Subcutaneous abdominal adipose tissue (tissue), 5 donors: Measurements from ENCODE around the gene PSMG4.

Experiments
- H3K27ac ChIP-seq: one replicate; pipeline ENCODE4 v1.7.0; 2013; ENCODE audit warnings: low read depth, mild to moderate bottlenecking, inconsistent platforms, low read length, moderate library complexity
- H3K27me3 ChIP-seq, 5 donors: one replicate each; pipeline ENCODE4 v1.7.0; 2013; ENCODE audit warnings: low read length in 5 of 5, inconsistent platforms in 1 of 5; ENCODE audit not compliant: control insufficient read depth in 5 of 5, insufficient read depth in 4 of 5
- H3K36me3 ChIP-seq, 5 donors: one replicate each; pipeline ENCODE4 v1.7.0; 2013; ENCODE audit warnings: low read length in 5 of 5; ENCODE audit not compliant: control insufficient read depth in 5 of 5, insufficient read depth in 5 of 5
- H3K4me1 ChIP-seq, 5 donors: one replicate each; pipeline ENCODE4 v1.7.0; 2013; ENCODE audit warnings: low read length in 5 of 5, mild to moderate bottlenecking in 3 of 5, moderate library complexity in 1 of 5; ENCODE audit not compliant: control insufficient read depth in 5 of 5, insufficient read depth in 5 of 5
- H3K4me3 ChIP-seq, 5 donors: one replicate each; pipeline ENCODE4 v1.7.0; 2013; ENCODE audit warnings: low read length in 5 of 5, low read depth in 1 of 5
- H3K9ac ChIP-seq, 5 donors: one replicate each; pipeline ENCODE4 v1.7.0; 2013; ENCODE audit warnings: low read length in 5 of 5, mild to moderate bottlenecking in 4 of 5, moderate library complexity in 3 of 5
- H3K9me3 ChIP-seq, 5 donors: one replicate each; pipeline ENCODE4 v1.7.0; 2013; ENCODE audit warnings: low read length in 5 of 5; ENCODE audit not compliant: control insufficient read depth in 5 of 5
- donor health status: healthy.
- donor health status: healthy.
- donor health status: healthy.
- donor health status: healthy.
- donor health status: healthy.

PSMG4 gene

DNA sequence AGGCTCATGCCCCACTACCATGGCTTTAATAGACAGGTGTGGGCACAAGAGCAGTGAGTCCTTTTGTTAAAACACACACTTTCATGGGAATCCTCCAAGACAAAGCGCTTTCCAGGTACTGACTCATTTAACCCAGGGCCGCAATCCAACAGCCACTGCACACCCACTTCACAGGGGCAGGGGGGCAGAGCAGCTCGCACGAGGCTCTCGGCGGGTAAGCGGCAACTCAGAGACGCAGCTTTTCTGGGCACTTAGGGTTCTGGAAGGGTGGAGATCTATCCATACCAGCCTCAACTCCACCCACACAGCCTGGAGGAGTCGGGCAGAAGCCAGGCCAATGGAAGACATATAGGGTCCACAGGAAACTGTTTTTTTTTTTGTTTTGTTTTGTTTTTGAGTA is 28.6 kb downstream of the PSMG4 start:
- no peak overlapping the region for H3K4me3 ChIP-seq
- H3K9ac ChIP-seq = no peak overlapping the region
- H3K27ac ChIP-seq = no peak overlapping the region
- H3K9me3 ChIP-seq = no peaks in the 10 kb centered on the region
- H3K27me3 ChIP-seq = no peaks in the 10 kb centered on the region
- H3K36me3 ChIP-seq = peaks cover 0 to 80% (median 35%) of the 10 kb centered on the region in 5 donors
- peaks cover 7 to 42% (median 19%) of the 10 kb centered on the region in 5 donors for H3K4me1 ChIP-seq

GRCh38 chr6:3287976-3288707 is 29.4 kb downstream of the PSMG4 start:
- H3K36me3 ChIP-seq = peaks cover 0 to 80% (median 36%) of the 10 kb centered on the region in 5 donors
- H3K27ac ChIP-seq = no peak overlapping the region

GRCh38 chr6:3288711-3289663 is 30.2 kb downstream of the PSMG4 start:
- Histone ChIP-seq H3K27ac (no peak overlapping the region), H3K9me3 (no peaks in the 10 kb centered on the region), H3K4me3 (no peak overlapping the region)

More at GRCh38 chr6:3287976-3288707, 29.4 kb downstream of the PSMG4 start:
- no peaks in the 10 kb centered on the region for H3K27me3 ChIP-seq
- no peaks in the 10 kb centered on the region for H3K9me3 ChIP-seq
- H3K4me3 ChIP-seq = no peak overlapping the region
- H3K4me1 ChIP-seq = peaks cover 2 to 38% (median 13%) of the 10 kb centered on the region in 5 donors
- H3K9ac ChIP-seq = no peak overlapping the region

GRCh38 chr6:3289664-3290055 is 30.9 kb downstream of the PSMG4 start:
- Histone ChIP-seq H3K27ac (no peak overlapping the region), H3K9me3 (no peaks in the 10 kb centered on the region), H3K9ac (no peak overlapping the region), H3K27me3 (no peaks in the 10 kb centered on the region), H3K36me3 (peaks cover 0 to 76% (median 37%) of the 10 kb centered on the region in 5 donors), H3K4me3 (no peak overlapping the region), H3K4me1 (peaks cover under 1 to 23% (median 2%) of the 10 kb centered on the region in 5 donors)

More at GRCh38 chr6:3288711-3289663, 30.2 kb downstream of the PSMG4 start:
- H3K9ac ChIP-seq = no peak overlapping the region
- peaks cover 0 to 78% (median 42%) of the 10 kb centered on the region in 5 donors for H3K36me3 ChIP-seq
- peaks cover 2 to 30% (median 9%) of the 10 kb centered on the region in 5 donors for H3K4me1 ChIP-seq
- H3K27me3 ChIP-seq = no peaks in the 10 kb centered on the region

- Histone ChIP-seq H3K9me3 (no peaks in the 10 kb centered on the region), H3K4me1 (peaks cover 0 to 22% (median 2%) of the 10 kb centered on the region in 5 donors), H3K27me3 (no peaks in the 10 kb centered on the region), H3K4me3 (no peak overlapping the region), H3K27ac (no peak overlapping the region), H3K36me3 (peaks cover 0 to 75% (median 37%) of the 10 kb centered on the region in 5 donors), H3K9ac (no peak overlapping the region)
Observed at GRCh38 chr6:3290149-3290930, 31.6 kb downstream of the PSMG4 start.

DNA sequence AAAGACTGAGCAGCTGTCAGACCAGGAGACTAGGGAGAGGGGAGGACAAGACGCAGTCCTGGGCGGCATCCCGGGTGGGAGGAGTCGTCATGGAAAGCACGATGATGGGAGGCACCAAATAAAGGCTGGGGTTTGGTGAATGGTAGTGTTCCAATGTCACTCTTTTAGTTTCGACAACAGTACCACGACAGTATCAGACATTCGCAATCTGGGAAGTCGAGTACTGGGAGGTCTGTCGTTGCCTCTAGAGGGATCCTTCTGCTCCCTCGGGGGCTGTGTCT is 32.1 kb downstream of the PSMG4 start:
- Histone ChIP-seq H3K4me1 (peaks cover 0 to 26% (median 0%) of the 10 kb centered on the region in 5 donors), H3K36me3 (peaks cover 0 to 73% (median 37%) of the 10 kb centered on the region in 5 donors), H3K9me3 (no peaks in the 10 kb centered on the region), H3K27me3 (no peaks in the 10 kb centered on the region), H3K4me3 (no peak overlapping the region), H3K9ac (no peak overlapping the region), H3K27ac (no peak overlapping the region)

DNA sequence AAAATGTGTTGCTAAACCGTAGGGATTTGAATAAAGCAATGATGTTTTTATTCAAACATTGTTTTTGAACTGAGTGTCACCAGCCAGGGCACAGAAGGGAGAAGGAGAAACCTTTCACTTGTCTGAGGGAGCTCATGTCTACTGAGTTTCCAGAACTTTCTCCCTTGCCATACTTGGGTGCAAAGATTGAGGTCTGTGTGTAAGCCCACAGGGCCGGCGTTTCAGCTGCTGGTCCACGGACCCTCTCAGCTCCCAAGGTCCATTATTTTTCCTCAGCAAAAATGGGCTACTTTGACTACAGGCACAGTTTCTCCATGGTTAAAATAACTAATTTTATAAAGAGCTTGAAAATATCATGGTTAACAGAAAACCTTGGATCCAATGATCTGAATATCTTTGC is 32.6 kb downstream of the PSMG4 start:
- Histone ChIP-seq H3K27ac (no peak overlapping the region), H3K4me1 (peaks cover 0 to 26% (median 0%) of the 10 kb centered on the region in 5 donors), H3K36me3 (peaks cover 0 to 72% (median 41%) of the 10 kb centered on the region in 5 donors), H3K9ac (no peak overlapping the region), H3K4me3 (no peak overlapping the region), H3K27me3 (no peaks in the 10 kb centered on the region), H3K9me3 (no peaks in the 10 kb centered on the region)

DNA sequence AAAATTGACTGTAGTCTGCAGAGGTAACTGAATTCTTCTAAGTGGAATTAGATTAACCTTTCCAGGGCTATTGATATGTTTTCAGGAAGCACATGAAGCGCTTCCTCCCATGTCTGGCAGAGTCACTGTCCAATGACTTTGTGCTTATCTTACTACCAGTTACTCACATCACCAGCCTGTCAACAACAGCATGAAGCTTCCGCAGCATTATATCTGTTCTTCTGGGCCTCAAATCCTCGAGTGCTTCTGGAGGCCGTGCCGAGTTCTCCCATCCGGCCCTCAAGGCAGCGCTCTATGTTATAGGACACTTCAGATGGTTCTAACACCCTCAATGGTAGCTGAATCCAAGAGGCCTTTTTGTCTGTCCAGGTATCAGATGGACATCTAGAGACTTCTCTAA is 33.2 kb downstream of the PSMG4 start:
- Histone ChIP-seq H3K27me3 (no peaks in the 10 kb centered on the region), H3K4me3 (no peak overlapping the region), H3K9me3 (no peaks in the 10 kb centered on the region), H3K36me3 (peaks cover 0 to 73% (median 38%) of the 10 kb centered on the region in 5 donors), H3K9ac (no peak overlapping the region), H3K27ac (no peak overlapping the region), H3K4me1 (peaks cover 0 to 26% (median 0%) of the 10 kb centered on the region in 5 donors)

DNA sequence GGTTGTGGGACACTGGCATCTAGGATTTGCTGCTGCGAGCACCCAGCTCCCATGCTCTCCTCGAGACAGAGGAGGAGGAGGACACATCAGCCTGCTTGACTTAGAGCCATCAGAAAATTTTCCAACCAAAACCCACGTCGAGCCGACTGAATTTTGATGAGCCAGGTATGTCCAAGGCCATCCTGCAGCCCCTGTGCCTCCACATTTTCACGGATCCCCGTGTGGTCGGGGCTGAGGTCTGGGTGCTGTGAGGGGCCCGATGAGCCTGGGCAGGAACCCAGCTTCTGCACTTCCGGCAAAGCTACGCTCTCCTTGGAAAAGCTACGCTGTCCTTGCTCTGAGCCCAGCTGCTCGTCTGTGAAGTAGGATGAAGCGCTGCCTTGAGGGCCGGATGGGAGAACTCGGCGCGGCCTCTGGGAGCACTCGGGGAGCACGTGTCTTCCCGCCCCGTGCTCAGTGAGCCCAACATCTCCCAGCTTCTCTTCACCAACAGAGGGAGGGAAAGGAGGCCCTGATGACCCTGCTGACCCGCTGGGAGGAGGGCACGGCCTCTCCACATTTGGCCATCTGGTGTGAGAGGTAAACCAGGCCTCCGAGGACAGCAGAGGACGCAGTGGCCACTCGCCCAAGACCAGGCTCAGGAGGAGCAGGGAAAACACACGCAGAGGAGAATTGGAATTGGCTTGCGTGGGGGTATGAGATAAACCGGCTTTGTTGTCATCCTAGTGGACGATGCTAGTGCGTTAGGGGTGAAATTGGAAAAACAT is 33.9 kb downstream of the PSMG4 start:
- no peak overlapping the region for H3K9ac ChIP-seq
- H3K4me1 ChIP-seq = peaks cover 0 to 26% (median 0%) of the 10 kb centered on the region in 5 donors
- peaks cover 0 to 77% (median 39%) of the 10 kb centered on the region in 5 donors for H3K36me3 ChIP-seq
- no peak overlapping the region for H3K27ac ChIP-seq
- no peaks in the 10 kb centered on the region for H3K9me3 ChIP-seq
- H3K27me3 ChIP-seq = no peaks in the 10 kb centered on the region
- H3K4me3 ChIP-seq = no peak overlapping the region
